Measurements from ENCODE around the gene GALNS.

The GALNS gene

DNA sequence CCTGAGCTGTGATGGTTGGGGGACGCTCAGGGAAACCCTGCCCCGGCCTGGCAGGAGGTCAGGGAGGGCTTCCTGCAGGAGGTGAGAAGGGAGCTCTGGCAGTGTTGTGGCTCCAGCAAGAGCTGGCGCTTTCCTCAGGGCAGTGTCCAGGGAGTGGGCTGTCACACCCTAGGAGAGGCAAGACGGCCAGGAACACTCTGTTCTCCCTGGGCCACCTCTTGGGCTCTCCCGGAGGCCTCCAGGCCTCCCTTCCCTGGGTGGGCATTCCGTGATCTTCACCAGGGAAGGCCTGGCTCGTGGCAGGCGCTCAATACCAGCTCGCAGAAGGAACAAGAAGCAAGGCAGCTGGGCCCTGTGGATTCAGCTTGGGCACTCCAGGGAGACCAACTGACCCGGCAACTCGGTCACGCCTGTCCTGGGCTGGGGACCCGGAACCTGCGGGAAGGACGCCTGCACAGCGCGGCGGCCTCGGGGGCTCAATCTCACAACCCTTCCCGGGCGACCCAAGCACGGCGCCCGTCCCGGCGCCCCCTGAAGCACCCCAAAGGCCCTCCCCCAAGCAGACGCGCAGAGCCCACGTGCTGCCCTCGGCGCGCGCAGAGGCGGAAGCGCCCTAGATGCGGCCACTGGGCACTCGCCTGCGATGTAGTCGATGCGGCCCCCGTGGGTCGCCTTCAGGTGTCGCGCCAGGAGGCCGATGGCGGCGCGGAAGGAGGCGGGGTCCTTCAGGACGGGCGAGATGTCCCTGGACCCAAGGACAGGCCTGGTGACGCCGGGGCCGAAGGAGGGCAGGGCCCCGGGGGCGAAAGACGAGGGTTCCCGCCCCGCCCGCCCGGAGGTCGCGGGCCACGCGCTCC, 45.6 kb downstream of the GALNS start:
- DNase-seq (ENCODE audit: low spot score), result peak; percentile 86
- H3K4me3 ChIP-seq, result peak overlapping the region; percentile 79
- peak overlapping the region; percentile 76 to 89 for H3K27ac ChIP-seq
- TF ChIP-seq, protein P1, sequence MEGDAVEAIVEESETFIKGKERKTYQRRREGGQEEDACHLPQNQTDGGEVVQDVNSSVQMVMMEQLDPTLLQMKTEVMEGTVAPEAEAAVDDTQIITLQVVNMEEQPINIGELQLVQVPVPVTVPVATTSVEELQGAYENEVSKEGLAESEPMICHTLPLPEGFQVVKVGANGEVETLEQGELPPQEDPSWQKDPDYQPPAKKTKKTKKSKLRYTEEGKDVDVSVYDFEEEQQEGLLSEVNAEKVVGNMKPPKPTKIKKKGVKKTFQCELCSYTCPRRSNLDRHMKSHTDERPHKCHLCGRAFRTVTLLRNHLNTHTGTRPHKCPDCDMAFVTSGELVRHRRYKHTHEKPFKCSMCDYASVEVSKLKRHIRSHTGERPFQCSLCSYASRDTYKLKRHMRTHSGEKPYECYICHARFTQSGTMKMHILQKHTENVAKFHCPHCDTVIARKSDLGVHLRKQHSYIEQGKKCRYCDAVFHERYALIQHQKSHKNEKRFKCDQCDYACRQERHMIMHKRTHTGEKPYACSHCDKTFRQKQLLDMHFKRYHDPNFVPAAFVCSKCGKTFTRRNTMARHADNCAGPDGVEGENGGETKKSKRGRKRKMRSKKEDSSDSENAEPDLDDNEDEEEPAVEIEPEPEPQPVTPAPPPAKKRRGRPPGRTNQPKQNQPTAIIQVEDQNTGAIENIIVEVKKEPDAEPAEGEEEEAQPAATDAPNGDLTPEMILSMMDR (IDR thresholded peaks at IDR 0.05), result no peak

DNA sequence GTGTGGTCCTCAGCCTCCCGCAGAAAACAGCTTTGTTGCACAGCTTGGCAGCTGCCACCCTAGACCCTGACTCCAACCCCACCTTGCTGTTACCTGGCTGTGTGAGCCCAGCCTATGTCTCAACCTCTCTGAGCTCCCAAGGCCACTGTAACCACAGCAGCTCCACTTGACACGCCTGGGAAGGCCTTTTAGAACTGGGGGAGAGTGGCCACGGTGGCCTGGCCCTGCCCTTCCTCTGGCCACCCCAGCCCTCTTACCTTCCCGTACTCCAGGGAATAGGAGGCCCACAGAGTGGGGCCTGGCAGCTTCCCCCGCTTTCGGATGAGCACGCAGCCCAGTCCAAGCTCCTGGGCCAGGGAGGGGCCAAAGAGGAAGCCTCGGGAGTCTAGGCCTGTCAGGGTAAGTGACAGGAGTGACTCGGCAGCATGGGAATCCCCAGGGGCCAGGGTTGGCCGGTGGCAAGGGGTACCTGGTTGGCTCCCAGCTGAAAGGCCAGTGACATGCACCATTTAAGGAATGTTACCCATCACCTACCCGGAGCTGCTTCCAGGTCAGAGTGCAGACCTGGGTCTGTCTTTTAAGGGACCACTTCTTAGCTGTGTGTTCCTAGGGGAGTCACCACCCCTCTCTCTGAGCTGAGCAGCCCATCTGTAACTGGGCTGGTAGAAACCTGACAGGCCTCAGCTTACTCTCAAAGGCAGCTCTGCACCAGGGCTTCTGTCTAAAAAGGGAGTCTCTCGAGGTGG, 46.4 kb downstream of the GALNS start:
- H3K27ac ChIP-seq, result peak overlapping the region; percentile 76 to 89
- TF ChIP-seq, protein P1 (IDR thresholded peaks at IDR 0.05), result no peak
- peak overlapping the region; percentile 79 for H3K4me3 ChIP-seq
- DNase-seq (ENCODE audit: low spot score), result no peak

DNA sequence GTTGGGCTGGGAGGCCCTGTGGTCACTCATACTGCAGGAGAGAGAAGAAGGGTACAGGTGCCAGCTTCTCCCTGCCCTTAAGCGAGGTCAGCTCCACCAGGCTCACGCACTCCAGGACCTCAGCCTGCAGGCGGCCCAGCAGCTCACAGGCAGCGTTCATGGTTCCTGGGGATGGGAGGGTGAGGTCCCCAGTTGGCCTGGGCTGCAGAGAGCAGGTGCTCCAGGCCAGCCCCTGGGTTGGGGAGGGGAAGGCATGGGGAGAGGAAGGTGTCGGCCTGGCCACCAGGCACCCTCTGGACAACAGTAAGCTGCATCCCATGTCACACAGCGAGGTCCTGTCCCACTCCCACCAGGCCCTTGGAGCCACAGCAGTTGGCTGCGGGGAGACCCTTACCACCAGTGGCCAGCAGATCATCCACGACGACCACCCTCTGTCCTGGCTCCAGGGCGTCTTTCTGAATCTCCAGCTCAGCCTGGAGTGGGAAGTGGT, 47.0 kb downstream of the GALNS start:
- Histone ChIP-seq H3K4me3 (peak overlapping the region; percentile 79), H3K27ac (peak overlapping the region in 1 of 2 donors; percentile 89)
- TF ChIP-seq, protein P1 (IDR thresholded peaks at IDR 0.05), result no peak
- DNase-seq (ENCODE audit: low spot score), result no peak

DNA sequence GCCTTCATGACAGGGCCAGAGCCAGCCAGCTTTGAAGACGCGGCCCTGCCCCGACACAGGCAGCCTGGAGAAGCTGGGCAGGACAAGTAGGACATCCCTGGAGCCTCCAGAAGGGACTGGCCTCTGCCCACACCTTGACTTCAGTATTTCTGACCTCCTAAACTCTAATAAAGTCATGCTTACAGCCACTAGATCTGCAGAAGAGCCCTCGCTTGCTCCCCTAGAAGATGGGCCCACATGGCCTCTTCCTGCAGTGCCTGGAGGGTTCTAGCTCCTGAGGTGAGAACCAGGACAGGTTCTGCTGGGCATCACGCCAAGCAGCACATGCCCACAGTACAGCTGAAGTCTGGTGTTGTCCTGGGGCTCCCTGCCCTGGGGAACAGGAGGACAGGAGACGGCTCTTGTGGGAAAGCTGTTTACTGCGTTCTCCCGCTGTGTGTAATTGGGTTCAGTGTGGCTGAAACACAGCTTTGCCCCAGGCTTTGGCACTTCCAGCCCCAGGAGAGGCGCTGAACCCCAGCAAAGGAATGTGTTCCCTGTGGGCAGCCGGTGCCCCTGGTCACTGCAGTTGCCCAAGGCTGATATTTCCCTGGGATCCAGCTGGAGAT, 47.6 kb downstream of the GALNS start:
- H3K27ac ChIP-seq, result no peak overlapping the region
- TF ChIP-seq, protein P1 (IDR thresholded peaks at IDR 0.05), result no peak
- no peak for DNase-seq (ENCODE audit: low spot score)
- H3K4me3 ChIP-seq, result no peak overlapping the region

DNA sequence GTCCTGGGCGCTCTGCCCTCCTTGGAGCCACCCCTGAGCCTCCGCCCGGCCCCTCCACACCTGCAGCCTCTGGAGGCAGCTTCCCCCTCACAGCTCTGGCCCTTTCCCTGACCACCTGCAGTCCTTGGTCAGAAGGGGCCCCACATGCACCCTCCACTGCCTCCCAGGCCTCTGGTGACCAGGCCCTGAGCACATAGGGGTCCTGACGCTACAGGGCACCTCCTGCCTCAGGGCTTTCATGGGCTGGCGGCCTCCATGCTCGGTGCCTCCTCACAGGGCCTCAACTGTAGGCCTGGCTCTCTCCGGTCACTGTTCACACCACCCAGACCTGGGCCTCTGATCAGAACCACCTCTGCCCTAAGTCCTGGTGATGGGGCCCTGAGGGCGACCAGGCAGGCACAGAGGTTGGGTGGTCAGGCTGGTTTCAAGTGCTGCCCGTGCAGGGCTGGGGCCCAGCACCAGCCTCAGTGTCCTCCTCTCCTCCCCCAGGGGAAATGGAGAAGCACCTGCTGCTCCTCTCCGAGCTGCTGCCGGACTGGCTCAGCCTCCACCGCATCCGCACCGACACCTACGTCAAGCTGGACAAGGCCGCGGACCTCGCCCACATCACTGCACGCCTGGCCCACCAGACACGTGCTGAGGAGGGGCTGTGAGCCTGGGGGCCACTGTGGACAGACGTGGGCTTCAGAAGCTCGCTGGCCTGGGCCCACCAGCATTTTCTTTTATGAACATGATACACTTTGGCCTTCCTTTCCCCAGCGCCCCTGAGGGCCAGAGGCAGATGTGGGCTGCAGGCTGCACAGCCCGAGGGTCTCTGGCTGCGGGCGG, 48.9 kb downstream of the GALNS start:
- TF ChIP-seq, protein P1 (IDR thresholded peaks at IDR 0.05), result no peak
- H3K27ac ChIP-seq, result no peak overlapping the region
- DNase-seq (ENCODE audit: low spot score), result no peak
- H3K4me3 ChIP-seq, result no peak overlapping the region

DNA sequence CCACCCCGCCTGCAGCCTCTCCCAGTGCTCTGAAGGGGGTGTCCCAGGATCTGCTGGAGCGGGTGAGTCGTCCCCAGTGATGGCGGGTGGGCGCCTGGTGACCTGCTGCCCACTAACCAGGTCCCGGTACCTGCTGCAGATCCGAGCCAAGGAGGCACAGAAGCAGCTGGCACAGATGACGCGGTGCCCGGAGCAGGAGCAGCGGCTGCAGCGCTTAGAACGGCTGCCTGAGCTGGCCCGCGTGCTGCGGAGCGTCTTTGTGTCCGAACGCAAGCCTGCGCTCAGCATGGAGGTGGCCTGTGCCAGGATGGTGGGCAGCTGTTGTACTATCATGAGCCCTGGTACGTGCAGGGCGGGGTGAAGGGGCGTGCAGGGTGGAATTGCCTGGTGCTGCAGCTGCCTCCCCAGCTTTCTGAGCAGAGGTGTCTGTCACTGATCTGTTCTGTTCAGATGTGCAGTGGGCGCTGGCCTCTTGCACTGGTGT, 49.6 kb downstream of the GALNS start:
- Histone ChIP-seq H3K27ac (no peak overlapping the region), H3K4me3 (no peak overlapping the region)
- TF ChIP-seq, protein P1 (IDR thresholded peaks at IDR 0.05), result no peak
- DNase-seq (ENCODE audit: low spot score), result no peak
